ENCODE measurements around the gene FAM83C.
A peak's percentile ranks its signal among the peaks of the same experiment; 100 is the strongest.

The FAM83C gene

GRCh38 chr20:35311409-35311808 is 19.2 kb upstream of the FAM83C start:
- no peak for TF ChIP-seq ZFX (IDR thresholded peaks at IDR 0.05)
- TF ChIP-seq, protein P1, sequence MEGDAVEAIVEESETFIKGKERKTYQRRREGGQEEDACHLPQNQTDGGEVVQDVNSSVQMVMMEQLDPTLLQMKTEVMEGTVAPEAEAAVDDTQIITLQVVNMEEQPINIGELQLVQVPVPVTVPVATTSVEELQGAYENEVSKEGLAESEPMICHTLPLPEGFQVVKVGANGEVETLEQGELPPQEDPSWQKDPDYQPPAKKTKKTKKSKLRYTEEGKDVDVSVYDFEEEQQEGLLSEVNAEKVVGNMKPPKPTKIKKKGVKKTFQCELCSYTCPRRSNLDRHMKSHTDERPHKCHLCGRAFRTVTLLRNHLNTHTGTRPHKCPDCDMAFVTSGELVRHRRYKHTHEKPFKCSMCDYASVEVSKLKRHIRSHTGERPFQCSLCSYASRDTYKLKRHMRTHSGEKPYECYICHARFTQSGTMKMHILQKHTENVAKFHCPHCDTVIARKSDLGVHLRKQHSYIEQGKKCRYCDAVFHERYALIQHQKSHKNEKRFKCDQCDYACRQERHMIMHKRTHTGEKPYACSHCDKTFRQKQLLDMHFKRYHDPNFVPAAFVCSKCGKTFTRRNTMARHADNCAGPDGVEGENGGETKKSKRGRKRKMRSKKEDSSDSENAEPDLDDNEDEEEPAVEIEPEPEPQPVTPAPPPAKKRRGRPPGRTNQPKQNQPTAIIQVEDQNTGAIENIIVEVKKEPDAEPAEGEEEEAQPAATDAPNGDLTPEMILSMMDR (conservative IDR thresholded peaks at IDR 0.05) = no peak
- no peak overlapping the region for H3K27ac ChIP-seq

DNA sequence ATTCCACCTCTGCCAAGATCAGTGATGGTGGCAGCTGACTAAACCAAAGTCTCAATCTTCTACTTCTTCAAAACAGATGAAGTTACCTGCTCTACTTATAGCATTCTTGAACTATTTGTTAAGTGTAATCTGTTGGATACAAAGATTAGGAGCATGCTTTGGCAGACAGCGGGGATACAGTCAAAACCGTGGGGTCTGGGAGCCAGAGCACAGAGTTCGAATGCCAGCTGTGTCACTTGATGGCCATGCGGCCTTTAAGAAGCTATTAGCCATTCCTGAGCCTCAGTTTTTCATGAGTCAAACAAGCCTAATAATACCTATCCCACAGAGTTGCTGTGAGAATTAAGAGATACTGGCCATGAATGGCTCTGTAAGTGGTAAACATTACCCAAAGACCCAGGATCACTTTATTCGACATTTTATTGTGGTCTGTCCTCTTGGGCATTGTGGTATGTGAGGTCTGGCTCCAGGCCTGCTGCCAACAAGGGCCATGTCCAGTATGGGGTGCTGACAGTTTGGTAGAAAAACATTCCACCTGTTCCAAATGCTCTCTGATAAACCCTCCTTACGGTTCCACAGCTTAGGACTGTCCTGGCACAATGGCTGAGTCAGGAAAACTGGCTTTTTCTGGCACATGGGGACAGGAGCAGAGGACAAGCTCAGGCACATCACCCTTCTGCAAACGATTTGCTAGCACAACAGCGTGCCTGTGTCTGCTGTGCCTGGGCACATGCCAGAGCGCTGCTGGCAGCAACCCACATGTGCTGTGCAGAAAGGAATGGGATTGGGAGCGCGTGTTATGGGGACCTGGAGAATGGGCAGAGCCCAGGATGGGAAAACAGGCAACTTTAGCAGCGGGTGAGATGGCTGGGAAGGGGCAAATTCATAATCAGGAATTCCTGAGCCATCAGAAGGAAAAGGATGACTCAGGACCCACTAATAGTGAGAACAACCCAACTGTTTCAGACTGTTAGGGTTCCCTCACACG is 15.7 kb upstream of the FAM83C start:
- H3K27ac ChIP-seq = peak overlapping the region; percentile 37
- no peak for TF ChIP-seq ZFX (IDR thresholded peaks at IDR 0.05)
- TF ChIP-seq, protein P1 (conservative IDR thresholded peaks at IDR 0.05) = no peak

DNA sequence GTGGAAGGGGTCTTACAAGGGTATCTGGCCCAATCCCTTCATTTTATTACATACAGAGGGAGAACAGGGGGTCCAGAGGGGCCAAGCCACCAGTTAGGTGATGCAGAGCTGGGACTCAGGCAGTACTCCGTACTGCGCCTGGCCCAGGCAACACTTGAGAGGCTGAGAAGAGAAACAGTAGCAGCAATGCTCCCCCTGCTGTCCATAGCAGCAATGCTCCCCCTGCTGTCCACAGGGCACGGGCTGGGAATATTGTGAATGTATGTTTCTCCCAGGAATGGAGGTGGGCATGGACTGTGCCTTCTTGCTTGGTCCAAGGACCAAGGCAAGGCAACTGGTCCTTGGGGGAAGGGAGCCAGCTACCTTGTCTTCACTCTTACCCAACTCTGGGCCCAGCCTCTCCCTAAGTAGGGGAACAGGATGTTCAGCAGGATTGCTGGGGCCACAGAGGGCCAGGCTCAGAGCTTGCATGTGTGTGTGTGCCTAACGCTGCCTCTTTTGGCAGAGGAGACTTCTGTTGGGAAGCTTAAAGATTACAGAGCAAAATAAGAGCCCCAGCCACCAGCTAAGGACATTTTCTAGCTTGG is 14.8 kb upstream of the FAM83C start:
- H3K27ac ChIP-seq = peak overlapping the region; percentile 37
- TF ChIP-seq, protein P1 (conservative IDR thresholded peaks at IDR 0.05) = peak; percentile 85
- TF ChIP-seq ZFX (IDR thresholded peaks at IDR 0.05) = no peak

DNA sequence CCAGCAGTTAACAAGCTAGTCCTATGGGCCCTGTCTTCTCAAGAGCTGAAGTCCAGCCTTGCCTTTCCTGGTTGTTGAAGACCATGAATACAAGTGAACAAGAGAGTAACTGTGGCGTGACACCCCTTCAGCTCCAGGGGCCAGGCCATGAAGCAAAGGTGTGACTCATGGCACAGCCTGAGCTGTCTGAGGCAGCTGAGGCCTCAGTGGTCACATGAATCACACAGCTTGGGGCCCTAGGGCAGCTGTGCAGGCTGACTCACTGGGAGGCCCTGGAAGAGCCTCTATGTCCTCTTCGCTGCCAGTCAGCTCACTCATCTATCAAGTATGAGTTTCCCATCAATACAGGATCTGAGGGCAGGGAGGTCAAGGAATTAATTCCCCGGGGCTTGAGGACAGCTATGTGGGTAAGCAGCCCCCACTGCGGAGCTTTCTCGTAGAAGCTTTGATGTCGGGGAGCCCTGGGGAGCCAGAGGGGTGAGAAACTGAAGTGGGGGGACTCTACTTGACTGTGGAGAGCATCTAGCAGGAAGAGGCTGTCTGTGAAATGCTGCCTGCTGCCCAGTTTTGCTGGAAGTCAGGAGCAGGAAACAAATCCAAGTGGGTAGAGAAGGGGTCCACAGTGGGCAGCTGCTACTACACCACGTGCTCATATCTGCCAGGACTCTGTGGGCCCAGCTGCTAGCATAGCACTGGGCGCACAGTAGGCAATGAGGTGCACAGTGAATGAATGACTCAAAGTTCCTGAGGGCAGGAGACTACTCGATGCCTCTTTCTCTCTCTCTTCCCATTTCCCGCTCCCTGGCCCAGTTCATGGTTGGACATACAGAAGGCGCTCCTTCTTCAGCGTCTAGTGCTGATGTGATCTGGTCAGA is 13.7 kb upstream of the FAM83C start:
- H3K27ac ChIP-seq = no peak overlapping the region
- TF ChIP-seq, protein P1 (conservative IDR thresholded peaks at IDR 0.05) = no peak
- TF ChIP-seq ZFX (IDR thresholded peaks at IDR 0.05) = no peak

GRCh38 chr20:35304956-35305355 is 12.7 kb upstream of the FAM83C start:
- no peak overlapping the region for H3K27ac ChIP-seq
- no peak for TF ChIP-seq ZFX (IDR thresholded peaks at IDR 0.05)
- TF ChIP-seq, protein P1 (conservative IDR thresholded peaks at IDR 0.05) = no peak

DNA sequence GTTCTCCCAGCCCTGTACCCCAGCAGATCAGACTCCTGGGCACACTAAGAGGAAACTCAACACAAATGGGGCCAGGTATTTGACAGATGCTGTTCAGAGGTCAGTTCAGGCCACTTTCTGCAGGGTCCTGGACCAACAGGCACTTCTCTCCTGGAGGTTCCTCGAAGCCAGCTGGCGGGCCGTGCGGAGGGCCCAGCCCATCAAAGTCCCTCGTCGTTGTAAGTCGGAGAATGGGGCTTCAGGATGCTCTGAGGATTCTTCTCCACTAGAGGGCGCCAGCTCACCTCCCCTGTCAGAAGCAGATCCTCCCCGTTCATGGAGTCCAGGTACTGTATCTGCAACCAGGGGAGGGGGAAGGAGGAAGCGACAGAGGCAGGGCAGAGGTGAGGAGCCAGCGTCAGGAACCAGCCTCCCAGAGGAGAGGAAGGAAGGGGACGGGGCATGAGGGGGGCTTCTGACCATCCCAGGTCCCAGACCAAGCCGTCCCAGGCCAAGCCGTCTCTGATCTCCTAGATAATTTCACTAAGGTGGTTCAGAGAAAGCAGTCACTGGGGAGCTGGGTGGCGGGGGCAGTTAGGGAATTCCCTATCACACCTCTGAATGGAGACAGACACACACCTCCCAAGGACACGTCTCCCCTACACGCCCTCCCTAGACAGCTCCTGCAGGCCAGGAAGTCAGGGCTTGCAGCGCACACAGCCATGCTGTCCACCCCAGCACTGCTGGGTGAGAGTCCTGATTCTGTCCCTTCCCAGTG is 11.7 kb upstream of the FAM83C start:
- H3K27ac ChIP-seq = no peak overlapping the region; the same call in 1 of the 2 replicates
- TF ChIP-seq, protein P1 (conservative IDR thresholded peaks at IDR 0.05) = peak; percentile 97
- TF ChIP-seq ZFX (IDR thresholded peaks at IDR 0.05) = no peak
